Kidney epithelial cell (primary cell): ENCODE data around the gene INS. TPM values are rescaled to one million over a fixed set of nuclear protein-coding genes. Genes with fewer than 3 reads are reported as not detected.

Experiments used
- DNase-seq: peaks from one replicate; pipeline ENCODE4 v3.0.0-alpha.2; 2010; ENCODE audit warnings: low read depth
- H3K27me3 ChIP-seq: 2 replicates; pipeline ENCODE4 v1.6.0; 2011; ENCODE audit warnings: low read length; ENCODE audit not compliant: control insufficient read depth, insufficient read depth
- H3K36me3 ChIP-seq: 2 replicates; pipeline ENCODE4 v1.5.1; 2011; ENCODE audit warnings: low read length; ENCODE audit not compliant: control insufficient read depth, insufficient read depth
- H3K4me3 ChIP-seq: 2 replicates; pipeline ENCODE4 v1.5.1; 2011; ENCODE audit warnings: low read depth, mild to moderate bottlenecking, control low read depth, low read length
- CTCF ChIP-seq: IDR thresholded peaks from 2 replicates; pipeline ENCODE4 v1.5.1; 2011; ENCODE audit warnings: mild to moderate bottlenecking, moderate library complexity, low read length, control low read depth, inconsistent platforms; ENCODE audit not compliant: insufficient read depth, poor library complexity, severe bottlenecking
- total RNA-seq: library from RNA; depleted of rRNA; stranded (reverse); fragments of >200 nt; gene quantifications from 2 replicates; pipeline ENCODE4 v1.2.3, GENCODE V29; 2015

INS gene
- total RNA-seq, 1 donor from 2014 or later = not detected

GRCh38 chr11:2190657-2191471 lies 29.9 kb upstream of the INS start:
- Histone ChIP-seq H3K27me3 (peaks cover 19% of the 10 kb centered on the region), H3K4me3 (no peak overlapping the region), H3K36me3 (no peaks in the 10 kb centered on the region)
- TF ChIP-seq CTCF = no peak
- DNase-seq = no peak

GRCh38 chr11:2189938-2190656 lies 29.1 kb upstream of the INS start:
- no peak overlapping the region for H3K4me3 ChIP-seq
- no peak for DNase-seq
- peaks cover 15% of the 10 kb centered on the region for H3K27me3 ChIP-seq

GRCh38 chr11:2188745-2189144 lies 27.7 kb upstream of the INS start:
- Histone ChIP-seq H3K27me3 (peaks cover 15% of the 10 kb centered on the region), H3K36me3 (no peaks in the 10 kb centered on the region), H3K4me3 (no peak overlapping the region)
- DNase-seq = no peak
- no peak for TF ChIP-seq CTCF

More at GRCh38 chr11:2189938-2190656, 29.1 kb upstream of the INS start:
- no peak for TF ChIP-seq CTCF
- no peaks in the 10 kb centered on the region for H3K36me3 ChIP-seq

GRCh38 chr11:2187280-2187707 lies 26.3 kb upstream of the INS start:
- DNase-seq = no peak
- no peak for TF ChIP-seq CTCF
- no peak overlapping the region for H3K4me3 ChIP-seq
- no peaks in the 10 kb centered on the region for H3K36me3 ChIP-seq
- H3K27me3 ChIP-seq = peaks cover 15% of the 10 kb centered on the region

- TF ChIP-seq CTCF = peak; percentile 76
- Histone ChIP-seq H3K36me3 (no peaks in the 10 kb centered on the region), H3K4me3 (no peak overlapping the region), H3K27me3 (peaks cover 15% of the 10 kb centered on the region)
- DNase-seq = no peak
Measured at GRCh38 chr11:2186669-2187279, 25.8 kb upstream of the INS start.
